Measurements from ENCODE around the gene RIPOR1.
"Not testable (repeated sequence)": the region's sequence is repeated elsewhere in the genome, so short reads cannot be mapped to it uniquely, and the experiment has no call there.

Gene RIPOR1

GRCh38 chr16:67528222-67528869 lies at the start of gene RIPOR1:
Gene RIPOR1, plus strand, starts transcription at chr16:67528829. Its CDS starts 9,618 bp downstream, at chr16:67538447.
- peak within 1 kb of the TSS; percentile 74 for H3K4me3 ChIP-seq
- H3K9me3 ChIP-seq: no peaks in the 10 kb centered on the region
- 0 out of 2 replicates have a peak, but pooled peaks cover 3% of the 10 kb centered on the region for H3K36me3 ChIP-seq (replicated peaks)
- H3K27me3 ChIP-seq (ENCODE audit: low read depth): no peaks in the 10 kb centered on the region
- in situ Hi-C loops (cut with MboI; ENCODE audit: low sequenced_read_pairs): no loop called here
- DNase-seq (ENCODE audit: low spot score in 2 of 2): peak; percentile 57 to 81
- peaks cover 8% of the 10 kb centered on the region for H3K4me1 ChIP-seq

GRCh38 chr16:67480833-67481560 lies 47.6 kb upstream of the RIPOR1 start, which contains the start of gene ATP6V0D1:
Gene ATP6V0D1, minus strand, starts transcription at chr16:67481157. Its CDS starts 71 bp downstream, at chr16:67481086.
- peak; percentile 95 to 99 for DNase-seq (ENCODE audit: low spot score in 2 of 2)
- no peaks in the 10 kb centered on the region for H3K9me3 ChIP-seq
- peaks cover 13% of the 10 kb centered on the region for H3K4me1 ChIP-seq
- peak within 1 kb of the TSS; percentile 96 for H3K4me3 ChIP-seq
- H3K36me3 ChIP-seq (replicated peaks): no peaks in the 10 kb centered on the region
- in situ Hi-C loops (cut with MboI; ENCODE audit: low sequenced_read_pairs): no loop called here
- no peaks in the 10 kb centered on the region for H3K27me3 ChIP-seq (ENCODE audit: low read depth)

GRCh38 chr16:67481561-67482232 lies 46.9 kb upstream of the RIPOR1 start:
- H3K4me3 ChIP-seq: peak overlapping the region; percentile 96
- peaks cover 13% of the 10 kb centered on the region for H3K4me1 ChIP-seq
- no peaks in the 10 kb centered on the region for H3K9me3 ChIP-seq
- in situ Hi-C loops (cut with MboI; ENCODE audit: low sequenced_read_pairs): no loop called here
- DNase-seq (ENCODE audit: low spot score in 2 of 2): peak; percentile 37 to 73
- no peaks in the 10 kb centered on the region for H3K27me3 ChIP-seq (ENCODE audit: low read depth)
- no peaks in the 10 kb centered on the region for H3K36me3 ChIP-seq (replicated peaks)

GRCh38 chr16:67482233-67482924 lies 46.2 kb upstream of the RIPOR1 start:
- in situ Hi-C loops (cut with MboI; ENCODE audit: low sequenced_read_pairs): no loop called here
- H3K4me3 ChIP-seq: peak overlapping the region; percentile 96

GRCh38 chr16:67483150-67483549 lies 45.5 kb upstream of the RIPOR1 start, which contains the start of gene AGRP:
Gene AGRP, minus strand, starts transcription at chr16:67483547. Its CDS starts 149 bp downstream, at chr16:67483398.
- no peak within 1 kb of the TSS for H3K4me3 ChIP-seq
- no peaks in the 10 kb centered on the region for H3K27me3 ChIP-seq (ENCODE audit: low read depth)
- H3K9me3 ChIP-seq: no peaks in the 10 kb centered on the region
- in situ Hi-C loops (cut with MboI; ENCODE audit: low sequenced_read_pairs): no loop called here
- H3K36me3 ChIP-seq (replicated peaks): no peaks in the 10 kb centered on the region
- no peak for DNase-seq (ENCODE audit: low spot score in 2 of 2)
- peaks cover 13% of the 10 kb centered on the region for H3K4me1 ChIP-seq

More at GRCh38 chr16:67482233-67482924, 46.2 kb upstream of the RIPOR1 start:
- H3K4me1 ChIP-seq: peaks cover 13% of the 10 kb centered on the region
- H3K27me3 ChIP-seq (ENCODE audit: low read depth): no peaks in the 10 kb centered on the region
- H3K36me3 ChIP-seq (replicated peaks): no peaks in the 10 kb centered on the region
- DNase-seq (ENCODE audit: low spot score in 2 of 2): no peak
- H3K9me3 ChIP-seq: no peaks in the 10 kb centered on the region

GRCh38 chr16:67483731-67484525 lies 44.7 kb upstream of the RIPOR1 start:
- no peak overlapping the region for H3K4me3 ChIP-seq
- peaks cover 13% of the 10 kb centered on the region for H3K4me1 ChIP-seq
- no peak for DNase-seq (ENCODE audit: low spot score in 2 of 2)
- no peaks in the 10 kb centered on the region for H3K9me3 ChIP-seq
- H3K27me3 ChIP-seq (ENCODE audit: low read depth): no peaks in the 10 kb centered on the region
- H3K36me3 ChIP-seq (replicated peaks): no peaks in the 10 kb centered on the region
- in situ Hi-C loops (cut with MboI; ENCODE audit: low sequenced_read_pairs): no loop called here

GRCh38 chr16:67486805-67487204 lies 41.8 kb upstream of the RIPOR1 start:
- Histone ChIP-seq H3K9me3 (no peaks in the 10 kb centered on the region), H3K36me3 (replicated peaks) (no peaks in the 10 kb centered on the region), H3K27me3 (ENCODE audit: low read depth) (no peaks in the 10 kb centered on the region), H3K4me1 (peaks cover 5% of the 10 kb centered on the region; the same call in 1 of the 2 replicates), H3K4me3 (no peak overlapping the region)
- in situ Hi-C loops (cut with MboI; ENCODE audit: low sequenced_read_pairs): no loop called here
- no peak for DNase-seq (ENCODE audit: low spot score in 2 of 2)

GRCh38 chr16:67487561-67487960 lies 41.1 kb upstream of the RIPOR1 start:
- not testable (repeated sequence) for H3K4me1 ChIP-seq; DNase-seq (ENCODE audit: low spot score in 2 of 2)

GRCh38 chr16:67489401-67490083 lies 39.1 kb upstream of the RIPOR1 start:
- H3K9me3 ChIP-seq: no peaks in the 10 kb centered on the region
- no peaks in the 10 kb centered on the region for H3K27me3 ChIP-seq (ENCODE audit: low read depth)
- H3K36me3 ChIP-seq (replicated peaks): no peaks in the 10 kb centered on the region
- H3K4me3 ChIP-seq: no peak overlapping the region
- in situ Hi-C loops (cut with MboI; ENCODE audit: low sequenced_read_pairs): no loop called here
- no peaks in the 10 kb centered on the region for H3K4me1 ChIP-seq
- DNase-seq (ENCODE audit: low spot score in 2 of 2): no peak

More at GRCh38 chr16:67487561-67487960, 41.1 kb upstream of the RIPOR1 start:
- H3K4me3 ChIP-seq; H3K36me3 ChIP-seq (replicated peaks); H3K9me3 ChIP-seq; in situ Hi-C loops (cut with MboI; ENCODE audit: low sequenced_read_pairs); H3K27me3 ChIP-seq (ENCODE audit: low read depth): not testable (repeated sequence)

GRCh38 chr16:67490335-67491096 lies 38.1 kb upstream of the RIPOR1 start:
- Histone ChIP-seq H3K36me3 (replicated peaks) (no peaks in the 10 kb centered on the region), H3K4me1 (no peaks in the 10 kb centered on the region), H3K4me3 (no peak overlapping the region), H3K9me3 (no peaks in the 10 kb centered on the region), H3K27me3 (ENCODE audit: low read depth) (no peaks in the 10 kb centered on the region)
- in situ Hi-C loops (cut with MboI; ENCODE audit: low sequenced_read_pairs): no loop called here
- no peak for DNase-seq (ENCODE audit: low spot score in 2 of 2)

- no peak for DNase-seq (ENCODE audit: low spot score in 2 of 2)
- no peaks in the 10 kb centered on the region for H3K9me3 ChIP-seq
- no peak overlapping the region for H3K4me3 ChIP-seq
- peaks cover 1% of the 10 kb centered on the region; the same call in 1 of the 2 replicates for H3K4me1 ChIP-seq
- in situ Hi-C loops (cut with MboI; ENCODE audit: low sequenced_read_pairs): no loop called here
- H3K27me3 ChIP-seq (ENCODE audit: low read depth): no peaks in the 10 kb centered on the region
- no peaks in the 10 kb centered on the region for H3K36me3 ChIP-seq (replicated peaks)
Measured at GRCh38 chr16:67499106-67499505, 29.5 kb upstream of the RIPOR1 start.
